IMR-90 (cell line): ENCODE results near the gene CHCHD4. TPM values are rescaled to one million over a fixed set of nuclear protein-coding genes. Genes with fewer than 3 reads are reported as not detected.
A peak's percentile ranks its signal among the peaks of the same experiment; 100 is the strongest.

Experiments
- ATAC-seq: fragments of 200-7000 bp; cut with Tn5 transposase; 2 replicates; pipeline ENCODE4 v1.9.1; 2020; ENCODE audit warnings: low read depth, mild to moderate bottlenecking, moderate library complexity
- BruUV-seq: library from RNA; stranded (reverse); fragments of 400-500 nt; replicated peaks from 2 replicates; lab custom pipeline; 2021; lab: Mats Ljungman, UMichigan
- CTCF ChIA-PET: fragments of 300-600 bp; formaldehyde crosslinking; extraction: SDS; loops from one replicate; lab custom pipeline; 2021; ENCODE audit warnings: antibody characterized with exemption; lab: Yijun Ruan, JAX
- POLR2A ChIA-PET: fragments of 300-600 bp; sonication (Branson Sonifier 250); formaldehyde crosslinking; loops from one replicate; lab custom pipeline; 2022; ENCODE audit warnings: antibody characterized with exemption; ENCODE audit not compliant: unreplicated experiment; lab: Charles Lee
- DNase-seq: peaks from one replicate; pipeline ENCODE4 v3.0.0; 2013
- H2AFZ ChIP-seq: replicated peaks from 2 replicates; pipeline ENCODE3; 2013; ENCODE audit warnings: low read length, mild to moderate bottlenecking; ENCODE audit not compliant: poor library complexity
- H2AK5ac ChIP-seq: 2 replicates; pipeline ENCODE4 v1.6.1; 2013; ENCODE audit warnings: low read depth, low read length, inconsistent platforms
- H2AK9ac ChIP-seq: replicated peaks from 2 replicates; pipeline ENCODE3; 2013; ENCODE audit warnings: mild to moderate bottlenecking, low read depth, low read length, moderate library complexity; ENCODE audit not compliant: poor library complexity
- H2BK120ac ChIP-seq: 2 replicates; pipeline ENCODE4 v1.6.1; 2013; ENCODE audit warnings: low read depth, low read length, inconsistent platforms
- H2BK15ac ChIP-seq: 3 replicates; pipeline ENCODE4 v1.6.1; 2013; ENCODE audit warnings: low read depth, low read length, inconsistent platforms
- H2BK20ac ChIP-seq: 2 replicates; pipeline ENCODE4 v1.6.1; 2013; ENCODE audit warnings: low read depth, mild to moderate bottlenecking, inconsistent platforms, low read length, moderate library complexity
- H2BK5ac ChIP-seq: 2 replicates; pipeline ENCODE4 v1.6.1; 2013; ENCODE audit warnings: mild to moderate bottlenecking, low read depth, low read length, inconsistent platforms; ENCODE audit not compliant: poor library complexity, severe bottlenecking
- H3K14ac ChIP-seq: replicated peaks from 2 replicates; pipeline ENCODE4 v1.6.1; 2013; ENCODE audit warnings: low read depth, low read length, inconsistent platforms
- H3K18ac ChIP-seq: 2 replicates; pipeline ENCODE4 v1.6.1; 2013; ENCODE audit warnings: low read depth, low read length, control low read depth
- H3K23ac ChIP-seq: 2 replicates; pipeline ENCODE4 v1.6.1; 2013; ENCODE audit warnings: low read depth, low read length, inconsistent platforms
- H3K27ac ChIP-seq: 2 replicates; pipeline ENCODE4 v1.5.1; 2013; ENCODE audit warnings: mild to moderate bottlenecking, control low read depth, low read length; ENCODE audit not compliant: insufficient read depth
- H3K27me3 ChIP-seq: 2 replicates; pipeline ENCODE4 v1.6.1; 2013; ENCODE audit warnings: low read length; ENCODE audit not compliant: control insufficient read depth, insufficient read depth
- H3K36me3 ChIP-seq: 2 replicates; pipeline ENCODE4 v1.6.1; 2013; ENCODE audit warnings: low read length, mixed read lengths; ENCODE audit not compliant: control insufficient read depth, insufficient read depth
- H3K4ac ChIP-seq: 2 replicates; pipeline ENCODE4 v1.6.1; 2013; ENCODE audit warnings: low read depth, low read length, inconsistent platforms
- H3K4me1 ChIP-seq: 2 replicates; pipeline ENCODE4 v1.6.1; 2013; ENCODE audit warnings: low read length, mixed read lengths; ENCODE audit not compliant: control insufficient read depth, insufficient read depth
- H3K4me2 ChIP-seq: 2 replicates; pipeline ENCODE4 v1.6.1; 2013; ENCODE audit warnings: low read depth, mild to moderate bottlenecking, control low read depth, low read length, moderate library complexity
- H3K4me3 ChIP-seq: 2 replicates; pipeline ENCODE4 v1.5.1; 2013; ENCODE audit warnings: low read depth, mild to moderate bottlenecking, control low read depth, low read length, moderate library complexity; ENCODE audit not compliant: insufficient read depth
- H3K56ac ChIP-seq: 2 replicates; pipeline ENCODE4 v1.6.1; 2013; ENCODE audit warnings: low read length, inconsistent platforms; ENCODE audit not compliant: insufficient read depth; ENCODE audit errors: extremely low read depth
- H3K79me1 ChIP-seq, 2 experiments: 2 replicates each; pipeline ENCODE4 v1.6.1; 2013; ENCODE audit warnings: low read length in 2 of 2, inconsistent platforms in 1 of 2, low read depth in 1 of 2
- H3K9ac ChIP-seq: 2 replicates; pipeline ENCODE4 v1.6.1; 2013; ENCODE audit warnings: low read depth, low read length, control low read depth
- H3K9me1 ChIP-seq: 2 replicates; pipeline ENCODE4 v1.6.1; 2013; ENCODE audit warnings: low read length, inconsistent platforms; ENCODE audit not compliant: insufficient read depth
- H3K9me3 ChIP-seq: 2 replicates; pipeline ENCODE4 v1.6.1; 2013; ENCODE audit warnings: low read length; ENCODE audit not compliant: control insufficient read depth, insufficient read depth
- H4K20me1 ChIP-seq: 2 replicates; pipeline ENCODE4 v1.6.1; 2013; ENCODE audit warnings: low read length, inconsistent platforms; ENCODE audit not compliant: insufficient read depth
- H4K5ac ChIP-seq: 2 replicates; pipeline ENCODE4 v1.6.1; 2013; ENCODE audit warnings: mild to moderate bottlenecking, low read depth, low read length, control low read depth
- H4K8ac ChIP-seq, 2 experiments: 2 replicates each; pipeline ENCODE4 v1.6.1; 2013; ENCODE audit warnings: low read depth in 2 of 2, low read length in 2 of 2, control low read depth in 1 of 2, inconsistent platforms in 1 of 2
- H4K91ac ChIP-seq: 2 replicates; pipeline ENCODE4 v1.6.1; 2013; ENCODE audit warnings: low read depth, low read length, inconsistent platforms; ENCODE audit not compliant: insufficient read depth
- BHLHE40 ChIP-seq: fragments of 150-350 bp; IDR thresholded peaks from 2 replicates; pipeline ENCODE4 v1.6.1; 2016; ENCODE audit warnings: mild to moderate bottlenecking, low read depth, low read length
- CEBPB ChIP-seq: IDR thresholded peaks from 2 replicates; pipeline ENCODE4 v1.6.1; 2012; ENCODE audit warnings: low read depth, low read length, improper control_type of control experiment
- FOS ChIP-seq: fragments of 150-350 bp; IDR thresholded peaks from 2 replicates; pipeline ENCODE4 v1.6.1; 2016; ENCODE audit warnings: low read depth, low read length
- MAZ ChIP-seq: IDR thresholded peaks from 2 replicates; pipeline ENCODE4 v1.6.1; 2012; ENCODE audit warnings: low read depth, mild to moderate bottlenecking, low read length, improper control_type of control experiment, moderate library complexity, borderline replicate concordance
- MXI1 ChIP-seq: IDR thresholded peaks from 2 replicates; pipeline ENCODE4 v1.6.1; 2012; ENCODE audit warnings: low read depth, mild to moderate bottlenecking, low read length, moderate library complexity, borderline replicate concordance
- POLR2A ChIP-seq: IDR thresholded peaks from 2 replicates; pipeline ENCODE4 v1.6.1; 2012; ENCODE audit warnings: mild to moderate bottlenecking, low read depth, low read length
- RCOR1 ChIP-seq: IDR thresholded peaks from 2 replicates; pipeline ENCODE4 v1.6.1; 2012; ENCODE audit warnings: mild to moderate bottlenecking, low read length, improper control_type of control experiment; ENCODE audit not compliant: insufficient replicate concordance
- SMC3 ChIP-seq: fragments of 150-350 bp; IDR thresholded peaks from 2 replicates; pipeline ENCODE4 v1.6.1; 2016; ENCODE audit warnings: low read depth, mild to moderate bottlenecking, antibody characterized with exemption, low read length, moderate library complexity
- USF2 ChIP-seq: fragments of 150-350 bp; IDR thresholded peaks from 2 replicates; pipeline ENCODE4 v1.6.1; 2017; ENCODE audit warnings: mild to moderate bottlenecking, antibody characterized with exemption, low read length, low read depth
- WGBS, 2 experiments: methylation state at CpG; one replicate each; pipeline versions ENCODE4 v1.1.5 to v1.1.7; 2013; ENCODE audit warnings: missing lambda C conversion rate in 2 of 2; ENCODE audit not compliant: insufficient read length in 1 of 2; ENCODE audit errors: extremely low coverage in 2 of 2; 5-methylcytosine and 5-hydroxymethylcytosine counted together
- dilution Hi-C: fragments of 300-500 bp; cut with HindIII; formaldehyde crosslinking; loops from one replicate; pipeline ENCODE4 v1.14.3; 2018; ENCODE audit warnings: low sequenced_read_pairs; ENCODE audit not compliant: unreplicated experiment
- in situ Hi-C: fragments of 300-500 bp; cut with MboI; formaldehyde crosslinking; loops from 3 replicates; pipeline ENCODE4 v1.14.3; 2019; ENCODE audit warnings: low sequenced_read_pairs, inconsistent platforms, mixed read lengths
- intact Hi-C: fragments of 100-400 bp; cut with micrococcal nuclease; formaldehyde crosslinking; loops from 2 replicates; pipeline ENCODE4 v1.10.0; 2022
- polyA plus RNA-seq, 3 experiments: library from polyadenylated mRNA; depleted of rRNA; stranded (reverse); fragments of >200 nt; gene quantifications; 2 replicates each; pipeline ENCODE4 v1.2.3, GENCODE V29; 2012; ENCODE audit warnings: low replicate concordance in 1 of 3
- total RNA-seq: library from RNA; depleted of rRNA; stranded (reverse); fragments of >200 nt; gene quantifications from 2 replicates; pipeline ENCODE4 v1.2.3, GENCODE V29; 2012

The CHCHD4 gene
- total and polyA plus RNA-seq, 2 of the 4 experiments (the other 2 are of a cell fraction) = 9.0 to 9.8 TPM

GRCh38 chr3:14143271-14144225, 18.9 kb upstream of the CHCHD4 start:
- Histone ChIP-seq H2AK5ac (peak overlapping the region; percentile 96; the same call in 1 of the 2 replicates), H3K9me1 (peaks cover 27% of the 10 kb centered on the region; the same call in 1 of the 2 replicates), H4K20me1 (peaks cover 7% of the 10 kb centered on the region), H3K18ac (peak overlapping the region; percentile 91; the same call in 1 of the 2 replicates), H3K14ac (peak overlapping the region; percentile 85; the same call in 1 of the 2 replicates), H2BK15ac (0 out of 3 replicates have a peak overlapping the region, but pooled peaks have one; percentile 40), H4K91ac (peak overlapping the region; percentile 87), H3K56ac (peak overlapping the region; percentile 85), H3K9ac (no peak overlapping the region; the same call in 1 of the 2 replicates), H4K8ac (peak overlapping the region in 1 of 2 experiments; percentile 85; a peak in 2 of 4 replicates), H3K4ac (peak overlapping the region; percentile 96), H3K79me1 (peaks cover 0 to 19% of the 10 kb centered on the region in 2 experiments; a peak in 1 of 4 replicates), H3K36me3 (peaks cover 63% of the 10 kb centered on the region), H3K4me2 (peak overlapping the region; percentile 75), H2BK20ac (peak overlapping the region; percentile 89), H2BK120ac (peak overlapping the region; percentile 92), H4K5ac (no peak overlapping the region; the same call in 1 of the 2 replicates), H3K27ac (peak overlapping the region; percentile 97; the same call in 1 of the 2 replicates), H2BK5ac (peak overlapping the region; percentile 98), H2AFZ (peak overlapping the region; percentile 64), H3K23ac (peak overlapping the region; percentile 92), H3K4me3 (no peak overlapping the region), H2AK9ac (peak overlapping the region; percentile 84), H3K9me3 (no peaks in the 10 kb centered on the region), H3K27me3 (no peaks in the 10 kb centered on the region), H3K4me1 (peaks cover 29% of the 10 kb centered on the region)
- no peak for TF ChIP-seq SMC3
- peak; percentile 44; the same call in 1 of the 2 replicates for TF ChIP-seq FOS
- peak; percentile 98 for TF ChIP-seq CEBPB
- peak; percentile 35 for TF ChIP-seq RCOR1
- TF ChIP-seq BHLHE40 = peak; percentile 68; the same call in 1 of the 2 replicates
- peak; percentile 14; the same call in 1 of the 2 replicates for TF ChIP-seq POLR2A
- TF ChIP-seq MXI1 = no peak
- TF ChIP-seq MAZ = peak; percentile 14; the same call in 1 of the 2 replicates
- TF ChIP-seq USF2 = peak; percentile 30; the same call in 1 of the 2 replicates
- dilution Hi-C loops (no loop called here), intact Hi-C loops (loop anchor here (1.0 kb wide), 1 partner anchor 18 kb away; the partner anchor contains the start of gene TMEM43), in situ Hi-C loops (loop anchor here (25.0 kb wide), 1 partner anchor 106 kb away; no protein-coding TSS in a partner anchor)
- POLR2A ChIA-PET = interaction anchor here (0.6 to 1.3 kb wide), 3 partner anchors 19 to 247 kb away, joined by 3 to 6 read pairs (median 4); partner anchors contain the start of genes CHCHD4, LSM3, TMEM43 and XPC
- ATAC-seq = peak; percentile 46
- peak; percentile 94 for DNase-seq
- WGBS, 2 experiments = no CpG with 5 or more reads among the region's 7 CpGs
- CTCF ChIA-PET = interaction anchor here (0.7 to 2.3 kb wide), 2 partner anchors 18 to 35 kb away, joined by 4 to 11 read pairs; partner anchors contain the start of genes CHCHD4 and TMEM43
- no TSS peak for BruUV-seq
